ENCODE results near the gene HAPLN2.
"Not testable (repeated sequence)": the region's sequence is repeated elsewhere in the genome, so short reads cannot be mapped to it uniquely, and the experiment has no call there.

HAPLN2 gene

DNA sequence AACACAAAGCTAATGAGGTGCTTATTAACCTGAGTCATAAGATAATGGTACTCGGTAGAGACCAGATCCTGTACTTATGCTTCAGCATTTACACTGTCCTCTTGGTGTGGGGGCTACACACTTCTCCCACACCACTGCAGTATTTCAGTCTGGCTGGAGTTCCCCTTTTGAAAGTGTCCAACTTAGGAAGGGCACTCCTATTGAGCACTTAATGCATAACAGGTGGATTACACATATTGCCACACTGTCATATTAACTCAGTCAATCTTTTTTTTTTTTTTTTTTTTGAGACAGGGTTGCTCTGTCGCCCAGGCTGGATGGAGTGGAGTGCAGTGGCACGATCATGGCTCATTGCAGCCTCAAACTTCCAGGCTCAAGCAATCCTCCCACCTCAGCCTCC lies 19.4 kb upstream of the HAPLN2 start:
- DNase-seq (ENCODE audit: low spot score) = no peak

DNA sequence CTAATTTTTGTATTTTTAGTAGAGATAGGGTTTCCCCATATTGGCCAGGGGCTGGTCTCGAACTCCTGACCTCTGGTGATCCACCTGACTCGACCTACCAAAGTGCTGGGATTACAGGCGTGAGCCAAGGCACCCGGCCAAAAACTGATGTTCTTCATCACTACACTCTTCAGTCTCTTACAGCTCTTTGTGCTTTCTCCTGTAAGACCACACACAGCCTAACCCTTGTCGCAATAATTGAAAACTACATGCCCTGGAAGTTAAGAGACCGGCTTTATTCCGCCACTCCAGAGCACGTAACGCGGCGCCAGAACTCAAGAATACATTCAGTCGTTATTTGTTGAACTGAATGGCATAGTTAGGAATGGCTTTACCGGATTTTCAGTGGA lies 18.5 kb upstream of the HAPLN2 start:
- Histone ChIP-seq H3K27me3 (ENCODE audit: insufficient read depth, poor library complexity, severe bottlenecking) (no peaks in the 10 kb centered on the region), H3K9me3 (ENCODE audit: severe bottlenecking) (no peaks in the 10 kb centered on the region), H3K4me3 (ENCODE audit: severe bottlenecking) (peak overlapping the region; percentile 85), H3K27ac (ENCODE audit: poor library complexity, severe bottlenecking) (peak overlapping the region; percentile 56), H3K4me1 (ENCODE audit: insufficient read depth, poor library complexity, severe bottlenecking) (peaks cover 8% of the 10 kb centered on the region), H3K36me3 (ENCODE audit: low read depth) (peaks cover 42% of the 10 kb centered on the region)
- TF ChIP-seq, protein P1, sequence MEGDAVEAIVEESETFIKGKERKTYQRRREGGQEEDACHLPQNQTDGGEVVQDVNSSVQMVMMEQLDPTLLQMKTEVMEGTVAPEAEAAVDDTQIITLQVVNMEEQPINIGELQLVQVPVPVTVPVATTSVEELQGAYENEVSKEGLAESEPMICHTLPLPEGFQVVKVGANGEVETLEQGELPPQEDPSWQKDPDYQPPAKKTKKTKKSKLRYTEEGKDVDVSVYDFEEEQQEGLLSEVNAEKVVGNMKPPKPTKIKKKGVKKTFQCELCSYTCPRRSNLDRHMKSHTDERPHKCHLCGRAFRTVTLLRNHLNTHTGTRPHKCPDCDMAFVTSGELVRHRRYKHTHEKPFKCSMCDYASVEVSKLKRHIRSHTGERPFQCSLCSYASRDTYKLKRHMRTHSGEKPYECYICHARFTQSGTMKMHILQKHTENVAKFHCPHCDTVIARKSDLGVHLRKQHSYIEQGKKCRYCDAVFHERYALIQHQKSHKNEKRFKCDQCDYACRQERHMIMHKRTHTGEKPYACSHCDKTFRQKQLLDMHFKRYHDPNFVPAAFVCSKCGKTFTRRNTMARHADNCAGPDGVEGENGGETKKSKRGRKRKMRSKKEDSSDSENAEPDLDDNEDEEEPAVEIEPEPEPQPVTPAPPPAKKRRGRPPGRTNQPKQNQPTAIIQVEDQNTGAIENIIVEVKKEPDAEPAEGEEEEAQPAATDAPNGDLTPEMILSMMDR (IDR thresholded peaks at IDR 0.05; ENCODE audit: poor library complexity, severe bottlenecking) = no peak
- ATAC-seq (ENCODE audit: low read depth) = no peak; the same call in 2 of the 3 replicates
- DNase-seq (ENCODE audit: low spot score) = no peak

More for the DNA sequence above, 19.4 kb upstream of the HAPLN2 start:
- Histone ChIP-seq H3K36me3 (ENCODE audit: low read depth) (peaks cover 49% of the 10 kb centered on the region), H3K9me3 (ENCODE audit: severe bottlenecking) (no peaks in the 10 kb centered on the region), H3K27me3 (ENCODE audit: insufficient read depth, poor library complexity, severe bottlenecking) (no peaks in the 10 kb centered on the region), H3K4me1 (ENCODE audit: insufficient read depth, poor library complexity, severe bottlenecking) (peaks cover 8% of the 10 kb centered on the region), H3K4me3 (ENCODE audit: severe bottlenecking) (no peak overlapping the region), H3K27ac (ENCODE audit: poor library complexity, severe bottlenecking) (no peak overlapping the region)
- ATAC-seq (ENCODE audit: low read depth) = no peak
- TF ChIP-seq, protein P1 (IDR thresholded peaks at IDR 0.05; ENCODE audit: poor library complexity, severe bottlenecking) = peak; percentile 8

DNA sequence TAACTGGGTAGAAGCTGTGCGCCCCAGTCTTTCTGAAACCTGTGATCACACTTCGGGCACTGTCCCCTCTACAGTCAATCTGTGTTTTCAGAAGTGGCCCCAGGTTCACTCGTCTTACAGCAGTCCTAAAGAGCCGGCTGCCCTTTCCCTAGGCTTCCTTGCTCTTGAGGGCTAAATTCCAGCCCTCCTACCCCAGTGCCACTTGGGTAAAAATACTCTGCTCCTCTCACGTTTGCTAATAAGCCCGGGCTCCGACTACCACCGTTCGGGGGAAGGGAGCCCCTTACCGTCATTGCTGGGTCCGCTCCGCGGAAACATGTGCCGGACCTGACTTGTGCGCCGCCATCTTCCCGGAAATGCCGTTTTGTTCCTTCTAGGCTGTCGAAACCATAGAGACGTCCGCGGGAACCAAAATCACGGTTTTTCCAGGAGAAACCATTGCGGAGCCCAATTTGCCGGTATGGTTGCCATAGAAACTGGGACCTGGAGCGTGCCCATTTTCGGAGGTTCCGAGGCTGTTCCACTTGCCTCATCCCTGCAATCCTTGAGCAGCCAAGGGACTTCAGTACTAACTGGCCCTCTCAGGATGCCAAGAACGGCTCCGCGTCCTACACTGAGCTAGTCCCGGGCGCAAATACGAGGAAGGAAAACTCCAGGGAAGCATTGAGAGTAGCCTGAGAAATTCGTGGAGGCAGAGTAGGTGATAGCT lies 17.9 kb upstream of the HAPLN2 start, which contains the start of gene GPATCH4:
Gene GPATCH4, minus strand, starts transcription at position 358 of the 709 bp plus-strand sequence.
- Histone ChIP-seq H3K36me3 (ENCODE audit: low read depth) (peaks cover 36% of the 10 kb centered on the region), H3K27me3 (ENCODE audit: insufficient read depth, poor library complexity, severe bottlenecking) (no peaks in the 10 kb centered on the region), H3K4me1 (ENCODE audit: insufficient read depth, poor library complexity, severe bottlenecking) (peaks cover 8% of the 10 kb centered on the region), H3K9me3 (ENCODE audit: severe bottlenecking) (no peaks in the 10 kb centered on the region), H3K4me3 (ENCODE audit: severe bottlenecking) (peak within 1 kb of the TSS; percentile 85), H3K27ac (ENCODE audit: poor library complexity, severe bottlenecking) (peak within 1 kb of the TSS; percentile 56)
- TF ChIP-seq, protein P1 (IDR thresholded peaks at IDR 0.05; ENCODE audit: poor library complexity, severe bottlenecking) = no peak
- DNase-seq (ENCODE audit: low spot score) (no peak), ATAC-seq (ENCODE audit: low read depth) (peak; percentile 80)

DNA sequence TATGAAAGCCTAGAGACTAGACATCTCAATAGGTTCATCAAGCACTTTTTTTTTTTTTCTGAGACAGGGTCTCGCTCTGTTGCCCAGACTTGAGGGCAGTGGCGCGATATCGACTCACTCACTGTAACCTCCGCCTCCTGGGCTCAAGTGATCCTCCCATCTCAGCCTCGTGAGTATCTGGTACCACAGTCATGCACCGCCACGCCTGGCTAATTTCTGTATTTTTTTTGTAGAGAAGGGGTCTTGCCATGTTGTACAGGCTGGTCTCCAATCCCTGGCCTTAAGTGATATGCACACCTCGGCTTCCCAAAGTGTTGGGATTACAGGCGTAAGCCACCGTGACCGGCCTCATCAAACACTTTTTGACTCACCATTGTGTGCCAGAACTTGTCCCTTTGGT lies 17.3 kb upstream of the HAPLN2 start:
- H3K27ac ChIP-seq (ENCODE audit: poor library complexity, severe bottlenecking) = peak overlapping the region; percentile 56
- DNase-seq (ENCODE audit: low spot score) (no peak), ATAC-seq (ENCODE audit: low read depth) (no peak)
- H3K36me3 ChIP-seq (ENCODE audit: low read depth) = peaks cover 30% of the 10 kb centered on the region
- TF ChIP-seq, protein P1 (IDR thresholded peaks at IDR 0.05; ENCODE audit: poor library complexity, severe bottlenecking) = no peak
- no peaks in the 10 kb centered on the region for H3K9me3 ChIP-seq (ENCODE audit: severe bottlenecking)
- H3K4me1 ChIP-seq (ENCODE audit: insufficient read depth, poor library complexity, severe bottlenecking) = peaks cover 8% of the 10 kb centered on the region
- H3K27me3 ChIP-seq (ENCODE audit: insufficient read depth, poor library complexity, severe bottlenecking) = no peaks in the 10 kb centered on the region
- H3K4me3 ChIP-seq (ENCODE audit: severe bottlenecking) = peak overlapping the region; percentile 85

DNA sequence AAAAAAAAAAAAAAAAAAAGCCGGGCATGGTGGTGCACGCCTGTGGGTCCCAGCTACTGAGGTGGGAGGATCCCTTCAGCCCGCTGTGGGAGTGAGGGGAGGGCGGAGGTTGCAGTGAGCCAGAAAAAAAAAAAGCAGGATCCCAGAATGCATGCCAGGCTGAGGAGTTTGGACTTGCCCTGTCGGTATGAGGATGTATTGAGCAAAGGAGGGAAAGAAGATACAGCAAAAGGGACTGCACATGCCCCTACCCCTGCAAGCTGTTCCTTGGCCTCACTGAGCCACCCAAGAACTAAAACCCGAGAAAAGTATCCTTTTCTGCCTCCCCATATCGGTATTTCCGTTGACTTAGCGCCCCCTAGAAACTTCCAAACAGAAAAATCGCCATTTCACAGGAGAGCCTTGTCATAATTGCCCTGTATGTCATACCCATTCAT lies 16.6 kb upstream of the HAPLN2 start:
- Histone ChIP-seq H3K27me3 (ENCODE audit: insufficient read depth, poor library complexity, severe bottlenecking) (no peaks in the 10 kb centered on the region), H3K27ac (ENCODE audit: poor library complexity, severe bottlenecking) (peak overlapping the region; percentile 56), H3K4me3 (ENCODE audit: severe bottlenecking) (no peak overlapping the region), H3K36me3 (ENCODE audit: low read depth) (peaks cover 23% of the 10 kb centered on the region), H3K4me1 (ENCODE audit: insufficient read depth, poor library complexity, severe bottlenecking) (peaks cover 8% of the 10 kb centered on the region), H3K9me3 (ENCODE audit: severe bottlenecking) (no peaks in the 10 kb centered on the region)
- TF ChIP-seq, protein P1 (IDR thresholded peaks at IDR 0.05; ENCODE audit: poor library complexity, severe bottlenecking) = peak; percentile 53
- ATAC-seq (ENCODE audit: low read depth) (peak; percentile 47), DNase-seq (ENCODE audit: low spot score) (no peak)

DNA sequence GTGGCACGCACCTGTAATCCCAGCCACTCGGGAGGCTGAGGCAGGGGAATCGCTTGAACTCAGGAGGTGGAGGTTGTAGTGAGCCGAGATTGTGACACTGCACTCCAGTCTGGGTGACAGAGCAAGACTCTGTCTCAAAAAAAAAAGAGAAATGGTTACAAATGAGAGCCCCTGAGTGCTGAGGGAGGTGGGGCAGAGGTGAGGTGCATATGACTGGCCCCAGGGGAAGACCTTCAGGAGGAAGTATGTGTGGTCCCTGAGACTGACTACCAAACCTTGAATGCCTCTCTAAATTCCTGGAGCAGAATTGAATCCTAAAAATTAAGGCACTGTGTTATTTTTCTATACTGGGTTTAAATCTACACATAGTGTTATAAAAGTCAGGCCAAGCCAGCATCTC lies 11.9 kb upstream of the HAPLN2 start:
- DNase-seq (ENCODE audit: low spot score); ATAC-seq (ENCODE audit: low read depth): not testable (repeated sequence)

More for the DNA sequence above, 11.9 kb upstream of the HAPLN2 start:
- H3K9me3 ChIP-seq (ENCODE audit: severe bottlenecking); H3K27ac ChIP-seq (ENCODE audit: poor library complexity, severe bottlenecking); H3K4me3 ChIP-seq (ENCODE audit: severe bottlenecking); H3K4me1 ChIP-seq (ENCODE audit: insufficient read depth, poor library complexity, severe bottlenecking); H3K27me3 ChIP-seq (ENCODE audit: insufficient read depth, poor library complexity, severe bottlenecking); H3K36me3 ChIP-seq (ENCODE audit: low read depth): not testable (repeated sequence)
